ENCODE data around the gene PPFIBP1. TPM values are rescaled to one million over a fixed set of nuclear protein-coding genes. Genes with fewer than 3 reads are reported as not detected.
"Not testable (repeated sequence)": the region's sequence is repeated elsewhere in the genome, so short reads cannot be mapped to it uniquely, and the experiment has no call there.

PPFIBP1 gene
- polyA plus RNA-seq, 1 experiment: 47.5 TPM

DNA sequence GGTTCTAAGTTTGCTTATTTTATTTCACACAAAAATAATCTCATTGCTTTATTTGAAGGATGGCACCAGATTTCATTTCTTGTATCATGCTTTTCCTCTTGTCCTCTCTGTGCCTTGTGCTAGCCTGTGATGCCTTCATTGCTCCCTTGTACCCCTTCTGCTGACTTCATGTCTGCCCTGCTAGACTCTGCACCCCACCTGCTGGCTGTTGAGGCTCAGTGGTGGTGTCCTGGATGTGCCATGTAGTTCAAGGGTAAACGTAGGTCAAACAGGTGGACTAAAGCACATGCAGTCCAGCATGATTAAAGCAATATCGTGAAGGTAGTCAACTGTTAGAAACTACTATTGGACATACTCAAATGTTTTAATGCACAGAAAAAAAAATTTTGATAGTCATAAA lies 208.3 kb downstream of the PPFIBP1 start:
- H3K36me3 ChIP-seq (ENCODE audit: control insufficient read depth, insufficient read depth, low read length): no peaks in the 10 kb centered on the region; the same call in 1 of the 2 replicates
- TF ChIP-seq CTCF (IDR thresholded peaks at IDR 0.05; ENCODE audit: insufficient read depth, low read depth, low read length): peak; percentile 43
- CTCF ChIA-PET: interaction anchor here (0.5 to 3.8 kb wide), 17 partner anchors 8 to 1266 kb away, joined by 3 to 21 read pairs (median 4); no protein-coding TSS in a partner anchor
- DNase-seq (ENCODE audit: low read depth): no peak
- POLR2A ChIA-PET: no interaction called here
- H3K27me3 ChIP-seq (ENCODE audit: control insufficient read depth, insufficient read depth, low read length): no peaks in the 10 kb centered on the region
- no peak overlapping the region for H3K4me3 ChIP-seq (ENCODE audit: low read depth, low read length)

GRCh38 chr12:27733052-27733656 lies 209.1 kb downstream of the PPFIBP1 start:
- CTCF ChIA-PET: interaction anchor here (0.6 to 3.8 kb wide), 27 partner anchors 10 to 1265 kb away, joined by 3 to 21 read pairs (median 3); partner anchors contain the start of genes KLHL42 and MANSC4
- H3K36me3 ChIP-seq (ENCODE audit: control insufficient read depth, insufficient read depth, low read length): no peaks in the 10 kb centered on the region; the same call in 1 of the 2 replicates
- no peak for DNase-seq (ENCODE audit: low read depth)
- TF ChIP-seq CTCF (IDR thresholded peaks at IDR 0.05; ENCODE audit: insufficient read depth, low read depth, low read length): peak; percentile 85
- H3K27me3 ChIP-seq (ENCODE audit: control insufficient read depth, insufficient read depth, low read length): no peaks in the 10 kb centered on the region
- H3K4me3 ChIP-seq (ENCODE audit: low read depth, low read length): no peak overlapping the region
- POLR2A ChIA-PET: no interaction called here

DNA sequence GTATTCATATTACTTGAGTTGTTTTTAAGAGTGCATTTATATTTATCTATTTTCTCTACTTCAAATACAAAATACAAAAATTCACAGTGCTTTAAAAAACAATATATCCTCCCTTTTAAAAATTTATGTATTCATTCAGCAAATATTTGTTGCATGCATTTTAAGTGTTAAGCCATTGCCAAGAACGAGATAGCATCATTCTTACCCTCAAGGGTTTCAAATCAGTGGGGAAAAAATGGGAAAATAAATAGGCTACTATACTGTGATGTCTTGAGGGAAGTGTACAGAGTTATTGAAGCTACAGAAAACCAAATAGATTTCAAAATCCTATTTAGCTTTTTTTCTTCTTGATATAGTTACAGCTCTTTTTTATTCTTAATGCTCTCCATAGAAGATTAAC lies 209.8 kb downstream of the PPFIBP1 start:
- ChIA-PET POLR2A (no interaction called here), CTCF (interaction anchor here (0.6 to 3.8 kb wide), 25 partner anchors 9 to 1340 kb away, joined by 3 to 21 read pairs (median 3); partner anchors contain the start of genes KLHL42 and MANSC4)
- DNase-seq (ENCODE audit: low read depth): no peak
- H3K4me3 ChIP-seq (ENCODE audit: low read depth, low read length): no peak overlapping the region
- no peaks in the 10 kb centered on the region; the same call in 1 of the 2 replicates for H3K36me3 ChIP-seq (ENCODE audit: control insufficient read depth, insufficient read depth, low read length)
- no peak for TF ChIP-seq CTCF (IDR thresholded peaks at IDR 0.05; ENCODE audit: insufficient read depth, low read depth, low read length)
- H3K27me3 ChIP-seq (ENCODE audit: control insufficient read depth, insufficient read depth, low read length): no peaks in the 10 kb centered on the region

GRCh38 chr12:27734321-27734720 lies 210.3 kb downstream of the PPFIBP1 start:
- H3K27me3 ChIP-seq (ENCODE audit: control insufficient read depth, insufficient read depth, low read length); H3K36me3 ChIP-seq (ENCODE audit: control insufficient read depth, insufficient read depth, low read length); H3K4me3 ChIP-seq (ENCODE audit: low read depth, low read length); DNase-seq (ENCODE audit: low read depth): not testable (repeated sequence)
- ChIA-PET POLR2A (interaction anchor here (0.8 kb wide), 1 partner anchor 1491 kb away, joined by 3 read pairs; no protein-coding TSS in a partner anchor), CTCF (interaction anchor here (0.6 to 3.8 kb wide), 6 partner anchors 9 to 1339 kb away, joined by 3 to 21 read pairs (median 6); no protein-coding TSS in a partner anchor)

DNA sequence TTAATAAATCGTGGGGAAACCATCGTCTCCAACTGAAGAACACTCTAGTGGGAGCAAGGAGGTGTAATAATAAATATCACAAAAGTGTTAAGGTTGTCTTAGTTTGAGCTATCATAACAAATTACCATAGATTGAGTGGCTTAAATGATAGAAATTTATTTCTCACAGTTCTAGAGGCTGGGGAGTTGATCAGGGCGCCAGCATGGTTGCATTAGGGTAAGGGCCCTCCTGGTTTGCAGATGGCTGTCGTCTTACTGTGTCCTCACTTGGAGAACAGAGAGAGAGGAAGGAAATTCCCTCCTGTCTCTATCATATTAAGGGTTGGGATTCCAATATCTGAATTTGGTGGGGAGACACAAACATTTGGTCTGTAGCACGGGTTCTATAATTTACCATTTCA lies 219.6 kb downstream of the PPFIBP1 start:
- POLR2A ChIA-PET: no interaction called here

More for the DNA sequence above, 219.6 kb downstream of the PPFIBP1 start:
- no peak overlapping the region for H3K4me3 ChIP-seq (ENCODE audit: low read depth, low read length)
- CTCF ChIA-PET: interaction anchor here (1.0 kb wide), 1 partner anchor 9 kb away, joined by 3 read pairs; no protein-coding TSS in a partner anchor
- H3K36me3 ChIP-seq (ENCODE audit: control insufficient read depth, insufficient read depth, low read length): peaks cover 1% of the 10 kb centered on the region; the same call in 1 of the 2 replicates
- DNase-seq (ENCODE audit: low read depth): no peak
- TF ChIP-seq CTCF (IDR thresholded peaks at IDR 0.05; ENCODE audit: insufficient read depth, low read depth, low read length): no peak
- no peaks in the 10 kb centered on the region for H3K27me3 ChIP-seq (ENCODE audit: control insufficient read depth, insufficient read depth, low read length)

Other genes starting within 250 kb of the PPFIBP1 start
- 3.6 and 8.4 TPM in 2 replicates for gene BMAL2, start 191.4 kb upstream of the PPFIBP1 start, polyA plus RNA-seq (2011; rRNA removed)
- gene SMCO2, start 77.5 kb upstream of the PPFIBP1 start, polyA plus RNA-seq (2011; rRNA removed): 0.09 and 0.23 TPM in 2 replicates
- 0.63 and 1.0 TPM in 2 replicates for gene REP15, start 172.2 kb downstream of the PPFIBP1 start, polyA plus RNA-seq (2011; rRNA removed)
- gene MRPS35, start 186.6 kb downstream of the PPFIBP1 start, polyA plus RNA-seq (2011; rRNA removed): 45.8 and 52.1 TPM in 2 replicates